Osteoblast (primary cell): ENCODE results near the gene INTS11. TPM values are rescaled to one million over a fixed set of nuclear protein-coding genes. Genes with fewer than 3 reads are reported as not detected.
A peak's percentile ranks its signal among the peaks of the same experiment; 100 is the strongest.

ENCODE experiments used
- DNase-seq: peaks from one replicate; pipeline ENCODE4 v3.0.0; 2011; ENCODE audit warnings: low spot score, mixed read lengths; ENCODE audit not compliant: insufficient read length; ENCODE audit errors: missing footprints
- H2AFZ ChIP-seq: 2 replicates; pipeline ENCODE4 v1.6.0; 2011; ENCODE audit warnings: mild to moderate bottlenecking, low read length
- H3K27ac ChIP-seq: 2 replicates; pipeline ENCODE4 v1.5.1; 2011; ENCODE audit warnings: mild to moderate bottlenecking, low read depth, low read length, moderate library complexity
- H3K27me3 ChIP-seq: 2 replicates; pipeline ENCODE4 v1.6.0; 2012; ENCODE audit warnings: mild to moderate bottlenecking, control low read depth, inconsistent platforms, low read length, moderate library complexity; ENCODE audit not compliant: insufficient read depth
- H3K36me3 ChIP-seq: 2 replicates; pipeline ENCODE4 v1.5.1; 2011; ENCODE audit warnings: mild to moderate bottlenecking, low read length, control low read depth, moderate library complexity; ENCODE audit not compliant: insufficient read depth
- H3K4me1 ChIP-seq: 2 replicates; pipeline ENCODE4 v1.5.1; 2011; ENCODE audit warnings: mild to moderate bottlenecking, low read length, control low read depth, moderate library complexity; ENCODE audit not compliant: insufficient read depth
- H3K4me2 ChIP-seq: 2 replicates; pipeline ENCODE4 v1.6.0; 2011; ENCODE audit warnings: mild to moderate bottlenecking, low read length; ENCODE audit not compliant: insufficient read depth
- H3K4me3 ChIP-seq: fragments of 200-600 bp; sonication (generic); 3 replicates; pipeline ENCODE4 v1.5.1; 2012; ENCODE audit warnings: mild to moderate bottlenecking, low read length, inconsistent platforms; ENCODE audit not compliant: insufficient read depth
- H3K79me2 ChIP-seq: 2 replicates; pipeline ENCODE4 v1.6.0; 2012; ENCODE audit warnings: mild to moderate bottlenecking, low read length, control low read depth, inconsistent platforms; ENCODE audit not compliant: insufficient read depth
- H3K9me3 ChIP-seq: 2 replicates; pipeline ENCODE4 v1.5.1; 2011; ENCODE audit warnings: low read depth, low read length, control low read depth
- H4K20me1 ChIP-seq: 2 replicates; pipeline ENCODE4 v1.6.0; 2012; ENCODE audit warnings: mild to moderate bottlenecking, low read length, control low read depth; ENCODE audit not compliant: insufficient read depth
- CTCF ChIP-seq: IDR thresholded peaks from 2 replicates; pipeline ENCODE4 v1.5.1; 2011; ENCODE audit warnings: mild to moderate bottlenecking, low read depth, low read length, moderate library complexity; ENCODE audit errors: extremely low read depth
- total RNA-seq: library from RNA; depleted of rRNA; stranded (reverse); fragments of >200 nt; gene quantifications from 2 replicates; pipeline ENCODE4 v1.2.3, GENCODE V29; 2012

INTS11 gene
- total RNA-seq, 1 donor, result 59.7 TPM

- peak; percentile 94 for DNase-seq
- TF ChIP-seq CTCF, result no peak
Observed at GRCh38 chr1:1298861-1299685, 25.4 kb downstream of the INTS11 start.

DNA sequence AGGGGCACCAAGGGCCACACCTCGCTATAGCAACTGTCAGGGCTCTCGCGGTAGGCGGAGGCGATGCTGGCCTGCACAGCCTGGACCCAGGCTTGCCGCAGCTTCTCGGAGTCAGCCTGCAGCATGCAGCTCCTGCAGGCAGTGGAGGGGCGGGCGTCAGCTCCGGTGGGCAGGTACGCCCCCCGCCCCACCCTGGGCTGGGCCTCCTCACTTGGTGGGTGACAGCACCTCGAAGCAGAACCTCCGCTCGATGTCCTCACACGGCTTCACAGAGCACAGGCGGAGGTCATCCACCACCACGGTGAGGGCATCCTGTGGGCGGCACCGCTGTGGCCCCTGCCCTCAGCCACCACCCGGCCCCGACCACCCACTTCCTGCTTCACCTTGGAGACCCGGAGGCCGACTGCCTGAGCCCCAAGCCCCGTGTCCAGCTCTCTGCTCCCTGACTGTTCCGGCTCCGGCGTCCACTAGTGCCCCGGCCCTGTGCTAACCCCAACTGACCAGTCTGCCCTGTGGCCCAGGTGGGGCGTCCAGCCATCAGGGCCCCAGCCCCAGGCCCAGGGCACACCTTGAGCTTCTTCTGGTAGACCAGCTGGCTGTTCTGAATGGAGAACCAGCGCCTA, 26.5 kb downstream of the INTS11 start:
- H2AFZ ChIP-seq, result no peak overlapping the region
- H3K4me2 ChIP-seq, result no peak overlapping the region
- peaks cover 29% of the 10 kb centered on the region for H4K20me1 ChIP-seq
- no peaks in the 10 kb centered on the region for H3K4me1 ChIP-seq
- no peaks in the 10 kb centered on the region for H3K27me3 ChIP-seq
- H3K27ac ChIP-seq, result no peak overlapping the region
- H3K4me3 ChIP-seq, result no peak overlapping the region
- peak; percentile 79 for DNase-seq
- peaks cover 2% of the 10 kb centered on the region for H3K79me2 ChIP-seq
- peaks cover 3% of the 10 kb centered on the region for H3K36me3 ChIP-seq
- TF ChIP-seq CTCF, result no peak
- no peaks in the 10 kb centered on the region for H3K9me3 ChIP-seq

More at GRCh38 chr1:1298861-1299685, 25.4 kb downstream of the INTS11 start:
- Histone ChIP-seq H3K36me3 (peaks cover 3% of the 10 kb centered on the region), H3K9me3 (no peaks in the 10 kb centered on the region), H3K27ac (no peak overlapping the region), H3K4me3 (no peak overlapping the region), H3K27me3 (no peaks in the 10 kb centered on the region), H3K79me2 (peaks cover 10% of the 10 kb centered on the region), H3K4me2 (no peak overlapping the region), H2AFZ (no peak overlapping the region), H3K4me1 (no peaks in the 10 kb centered on the region), H4K20me1 (peaks cover 33% of the 10 kb centered on the region)

DNA sequence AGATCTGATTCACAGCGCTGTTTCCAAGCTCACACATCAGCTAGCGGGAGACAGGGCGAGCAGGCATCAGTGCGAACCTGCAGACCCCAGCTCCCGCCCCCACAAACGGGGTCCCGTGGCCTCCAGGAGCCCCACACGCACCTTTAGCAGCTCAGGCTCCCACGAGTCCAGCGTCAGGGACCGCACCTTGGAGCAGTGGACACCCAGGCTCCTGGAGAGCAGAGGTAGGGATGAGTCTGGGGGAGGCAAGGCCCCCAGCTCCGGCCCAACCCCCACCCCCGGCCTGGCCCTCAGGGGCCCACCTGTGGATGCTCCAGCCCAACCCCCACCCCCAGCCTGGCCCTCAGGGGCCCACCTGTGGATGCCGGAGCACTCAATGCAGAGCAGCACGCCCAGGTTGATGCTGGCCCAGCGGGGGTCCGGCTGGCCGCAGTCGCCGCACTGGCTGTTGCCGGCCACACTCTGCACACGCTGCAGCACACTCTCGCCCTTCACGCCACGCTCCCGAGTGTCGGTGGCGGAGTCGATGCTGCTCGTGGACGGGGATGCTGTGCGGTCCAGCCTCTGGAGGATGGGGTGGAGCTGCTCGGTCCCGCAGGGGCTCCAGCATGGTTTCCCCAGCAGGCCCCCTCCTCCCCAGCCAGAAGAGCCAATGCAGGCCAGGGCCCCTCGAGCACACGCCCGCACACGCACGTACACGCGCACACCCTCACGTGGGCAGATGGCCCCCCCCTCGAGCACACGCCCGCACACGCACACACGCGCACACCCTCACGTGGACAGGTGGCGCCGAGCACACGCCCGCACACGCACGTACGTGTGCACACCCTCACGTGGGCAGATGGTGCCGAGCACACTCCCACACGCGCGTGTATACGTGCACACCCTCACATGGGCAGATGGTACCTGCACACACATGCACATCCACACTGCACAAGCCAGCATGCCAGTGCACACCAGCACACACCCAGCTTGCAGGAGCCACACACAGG, 28.1 kb downstream of the INTS11 start:
- Histone ChIP-seq H3K27ac (no peak overlapping the region), H3K36me3 (peaks cover 3% of the 10 kb centered on the region), H3K4me2 (no peak overlapping the region), H3K4me3 (no peak overlapping the region), H3K79me2 (no peaks in the 10 kb centered on the region), H4K20me1 (peaks cover 25% of the 10 kb centered on the region), H2AFZ (no peak overlapping the region), H3K9me3 (no peaks in the 10 kb centered on the region), H3K27me3 (no peaks in the 10 kb centered on the region), H3K4me1 (peaks cover under 1% of the 10 kb centered on the region)
- DNase-seq, result no peak
- TF ChIP-seq CTCF, result no peak
